Gastrocnemius medialis (tissue), 4 donors: ENCODE results near the gene NPAS3. TPM values are rescaled to one million over a fixed set of nuclear protein-coding genes. Genes with fewer than 3 reads are reported as not detected.

ENCODE experiments used
- ATAC-seq, 2 donors: fragments of 150-250 bp; one replicate each; pipeline ENCODE4 v1.9.1; 2016
- DNase-seq, 2 donors: peaks; one replicate each; pipeline ENCODE4 v3.0.0-alpha.2; 2019
- H3K27ac ChIP-seq, 4 donors: fragments of 200-600 bp; sonication (generic); 1 replicate in 1 of 4; 2 replicates in 3 of 4; pipeline ENCODE4 v1.5.1; 2016 to 2018; ENCODE audit warnings: mild to moderate bottlenecking in 2 of 4, moderate library complexity in 1 of 4
- H3K27me3 ChIP-seq, 3 donors: fragments of 200-600 bp; sonication (generic) in 2 of 3; 1 replicate in 1 of 3; 2 replicates in 2 of 3; pipeline versions ENCODE4 v1.5.1 to v1.6.0; 2016 to 2019; ENCODE audit warnings: mild to moderate bottlenecking in 1 of 3, moderate library complexity in 1 of 3
- H3K36me3 ChIP-seq, 2 donors: fragments of 200-600 bp; sonication (generic) in 1 of 2; one replicate each; pipeline ENCODE4 v1.5.1; 2017 to 2018
- H3K4me1 ChIP-seq, 2 donors: fragments of 200-600 bp; sonication (generic) in 1 of 2; one replicate each; pipeline ENCODE4 v1.5.1; 2016 to 2017; ENCODE audit warnings: mild to moderate bottlenecking in 2 of 2
- H3K4me3 ChIP-seq, 4 donors: fragments of 200-600 bp; sonication (generic) in 3 of 4; 1 replicate in 1 of 4; 2 replicates in 3 of 4; pipeline ENCODE4 v1.5.1; 2016 to 2019; ENCODE audit warnings: mild to moderate bottlenecking in 2 of 4
- H3K9me3 ChIP-seq, 3 donors: fragments of 200-600 bp; sonication (generic) in 2 of 3; 1 replicate in 1 of 3; 2 replicates in 2 of 3; pipeline ENCODE4 v1.5.1; 2016 to 2019
- POLR2A ChIP-seq, 2 donors: fragments of 450-650 bp; IDR thresholded peaks; one replicate each; pipeline ENCODE4 v1.6.1; 2017; ENCODE audit warnings: antibody characterized with exemption in 2 of 2, mild to moderate bottlenecking in 2 of 2, moderate library complexity in 2 of 2
- in situ Hi-C, 4 donors: fragments of 200-750 bp; cut with MboI; loops; one replicate each; pipeline versions ENCODE4 v1.15.0 to v1.8.0; 2017; ENCODE audit warnings: low sequenced_read_pairs in 4 of 4
- intact Hi-C: fragments of 100-400 bp; cut with DNase I; formaldehyde crosslinking; loops from one replicate; pipeline ENCODE4 v1.15.1; 2023; ENCODE audit warnings: low total_unique reads
- total RNA-seq, 4 donors: library from RNA; depleted of rRNA; stranded (reverse); fragments of >200 nt; gene quantifications; one replicate each; pipeline versions ENCODE4 v1.1.0 to v1.2.3, GENCODE V29; 2016
- TF ChIP-seq, protein P1 (sequence below), 5 experiments: fragments of 450-650 bp in 3 of 5; fragments of 200-600 bp in 2 of 5; sonication (generic) in 2 of 5; IDR thresholded peaks in 4 of 5; conservative IDR thresholded peaks in 1 of 5; 1 replicate in 4 of 5; 2 replicates in 1 of 5; pipeline ENCODE4 v1.5.1; 2016 to 2019; ENCODE audit warnings: antibody characterized with exemption in 5 of 5, mild to moderate bottlenecking in 3 of 5, moderate library complexity in 3 of 5

The NPAS3 gene
- total RNA-seq, 4 donors from 2014 or later = 0.82 to 1.00 TPM; not detected in 2

DNA sequence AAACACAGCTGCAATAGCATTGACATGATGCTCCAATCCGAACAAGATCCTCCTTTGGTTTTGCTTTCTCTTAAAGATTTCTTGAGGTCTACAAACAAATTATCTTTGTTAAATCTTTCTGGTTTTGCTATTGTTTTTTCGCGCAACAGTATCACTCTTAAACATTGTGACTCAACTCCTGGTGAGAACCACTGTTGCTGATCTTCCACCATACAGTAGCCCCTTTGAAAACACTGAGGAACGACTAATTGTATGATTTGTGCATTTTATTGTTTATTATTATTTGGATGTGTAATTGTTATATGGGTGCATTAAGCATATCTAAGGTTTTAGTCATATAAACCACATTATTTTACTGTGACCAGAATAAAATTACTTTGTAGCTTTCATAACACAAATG is 729.4 kb downstream of the NPAS3 start:
- TF ChIP-seq, protein P1, sequence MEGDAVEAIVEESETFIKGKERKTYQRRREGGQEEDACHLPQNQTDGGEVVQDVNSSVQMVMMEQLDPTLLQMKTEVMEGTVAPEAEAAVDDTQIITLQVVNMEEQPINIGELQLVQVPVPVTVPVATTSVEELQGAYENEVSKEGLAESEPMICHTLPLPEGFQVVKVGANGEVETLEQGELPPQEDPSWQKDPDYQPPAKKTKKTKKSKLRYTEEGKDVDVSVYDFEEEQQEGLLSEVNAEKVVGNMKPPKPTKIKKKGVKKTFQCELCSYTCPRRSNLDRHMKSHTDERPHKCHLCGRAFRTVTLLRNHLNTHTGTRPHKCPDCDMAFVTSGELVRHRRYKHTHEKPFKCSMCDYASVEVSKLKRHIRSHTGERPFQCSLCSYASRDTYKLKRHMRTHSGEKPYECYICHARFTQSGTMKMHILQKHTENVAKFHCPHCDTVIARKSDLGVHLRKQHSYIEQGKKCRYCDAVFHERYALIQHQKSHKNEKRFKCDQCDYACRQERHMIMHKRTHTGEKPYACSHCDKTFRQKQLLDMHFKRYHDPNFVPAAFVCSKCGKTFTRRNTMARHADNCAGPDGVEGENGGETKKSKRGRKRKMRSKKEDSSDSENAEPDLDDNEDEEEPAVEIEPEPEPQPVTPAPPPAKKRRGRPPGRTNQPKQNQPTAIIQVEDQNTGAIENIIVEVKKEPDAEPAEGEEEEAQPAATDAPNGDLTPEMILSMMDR (IDR thresholded peaks at IDR 0.05 in 4 of 5, conservative IDR thresholded peaks at IDR 0.05 in 1 of 5) = no peak
- TF ChIP-seq POLR2A (IDR thresholded peaks at IDR 0.05) = no peak
- intact Hi-C loops = no loop called here

DNA sequence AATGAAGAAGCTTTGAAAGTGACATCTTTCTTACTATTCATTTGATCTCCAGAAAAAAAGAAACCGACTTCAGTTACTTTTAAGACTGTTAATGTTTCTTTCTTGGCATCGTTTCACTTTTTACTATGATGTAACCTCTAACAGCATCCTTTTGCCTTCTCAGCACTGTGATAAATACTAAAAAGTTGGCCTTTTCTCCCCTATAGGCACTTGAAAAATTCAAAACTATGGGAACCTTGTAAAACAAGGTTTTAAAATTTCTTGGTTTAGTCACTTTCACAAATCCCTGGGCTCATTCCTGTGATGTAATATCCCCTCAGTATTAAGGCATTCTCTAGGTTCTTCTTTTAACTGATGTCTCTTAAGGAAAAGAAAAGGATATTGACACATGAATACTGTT is 730.4 kb downstream of the NPAS3 start:
- Histone ChIP-seq H3K27me3 (no peaks in the 10 kb centered on the region), H3K4me1 (no peaks in the 10 kb centered on the region), H3K4me3 (no peak overlapping the region), H3K9me3 (no peaks in the 10 kb centered on the region), H3K36me3 (no peaks in the 10 kb centered on the region), H3K27ac (no peak overlapping the region)
- DNase-seq (no peak), ATAC-seq (no peak)
- in situ Hi-C loops = no loop called here
- intact Hi-C loops = no loop called here
- TF ChIP-seq, protein P1 (IDR thresholded peaks at IDR 0.05 in 4 of 5, conservative IDR thresholded peaks at IDR 0.05 in 1 of 5) = no peak
- TF ChIP-seq POLR2A (IDR thresholded peaks at IDR 0.05) = no peak

More for the DNA sequence above, 729.4 kb downstream of the NPAS3 start:
- Histone ChIP-seq H3K27me3 (no peaks in the 10 kb centered on the region), H3K36me3 (no peaks in the 10 kb centered on the region), H3K9me3 (no peaks in the 10 kb centered on the region), H3K4me1 (no peaks in the 10 kb centered on the region), H3K4me3 (no peak overlapping the region), H3K27ac (no peak overlapping the region)
- ATAC-seq (no peak), DNase-seq (no peak)
- in situ Hi-C loops = no loop called here

DNA sequence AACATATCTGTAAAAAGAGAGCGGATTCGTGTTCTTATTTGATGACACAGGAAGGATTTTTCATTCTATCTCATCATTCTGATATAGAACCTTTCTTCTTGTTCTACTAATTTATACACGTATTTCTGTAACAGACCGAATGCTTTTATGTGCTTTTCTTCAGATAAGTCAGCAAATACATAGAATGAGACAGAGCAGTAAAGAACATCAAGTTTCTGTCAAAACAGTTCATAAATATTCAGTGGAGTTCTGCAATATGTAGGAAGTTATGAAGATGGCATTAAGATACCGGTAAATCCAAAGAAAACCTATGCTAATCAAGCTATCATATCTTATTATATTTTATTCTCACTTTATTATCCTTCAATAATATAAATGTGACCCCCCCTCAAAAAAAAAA is 731.6 kb downstream of the NPAS3 start:
- in situ Hi-C loops = no loop called here
- no peak overlapping the region for H3K4me3 ChIP-seq
- no peak for DNase-seq
- H3K36me3 ChIP-seq = no peaks in the 10 kb centered on the region
- no peak for ATAC-seq
- TF ChIP-seq, protein P1 (IDR thresholded peaks at IDR 0.05 in 4 of 5, conservative IDR thresholded peaks at IDR 0.05 in 1 of 5) = no peak
- no peak for TF ChIP-seq POLR2A (IDR thresholded peaks at IDR 0.05)
- H3K27me3 ChIP-seq = no peaks in the 10 kb centered on the region
- H3K9me3 ChIP-seq = no peaks in the 10 kb centered on the region
- no peaks in the 10 kb centered on the region for H3K4me1 ChIP-seq
- no peak overlapping the region for H3K27ac ChIP-seq
- intact Hi-C loops = no loop called here

DNA sequence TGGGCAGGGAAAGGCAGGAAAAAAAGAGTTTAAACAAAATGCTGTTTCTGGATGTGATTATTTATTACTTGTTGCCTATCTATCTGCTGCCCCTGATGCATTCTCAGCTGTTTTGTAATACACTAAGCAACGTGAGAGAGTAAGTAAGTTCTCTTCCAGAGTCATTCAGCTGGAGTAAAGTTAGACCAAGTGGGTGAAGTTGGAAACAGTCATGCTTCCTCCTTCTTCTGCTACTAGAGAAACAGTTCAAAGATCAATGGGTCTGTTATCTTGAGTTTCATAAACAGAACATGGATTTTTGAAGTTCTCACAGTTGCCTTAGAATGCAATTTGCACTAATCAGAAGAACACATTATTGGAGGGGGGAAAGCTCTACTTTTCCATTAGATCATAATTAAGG is 732.9 kb downstream of the NPAS3 start:
- Histone ChIP-seq H3K4me3 (no peak overlapping the region), H3K4me1 (peaks cover 0 to 2% of the 10 kb centered on the region in 2 donors), H3K9me3 (no peaks in the 10 kb centered on the region), H3K36me3 (no peaks in the 10 kb centered on the region), H3K27ac (no peak overlapping the region), H3K27me3 (no peaks in the 10 kb centered on the region)
- TF ChIP-seq POLR2A (IDR thresholded peaks at IDR 0.05) = no peak
- TF ChIP-seq, protein P1 (IDR thresholded peaks at IDR 0.05 in 4 of 5, conservative IDR thresholded peaks at IDR 0.05 in 1 of 5) = no peak
- ATAC-seq = no peak
- in situ Hi-C loops = no loop called here
- intact Hi-C loops = no loop called here
- DNase-seq = no peak

DNA sequence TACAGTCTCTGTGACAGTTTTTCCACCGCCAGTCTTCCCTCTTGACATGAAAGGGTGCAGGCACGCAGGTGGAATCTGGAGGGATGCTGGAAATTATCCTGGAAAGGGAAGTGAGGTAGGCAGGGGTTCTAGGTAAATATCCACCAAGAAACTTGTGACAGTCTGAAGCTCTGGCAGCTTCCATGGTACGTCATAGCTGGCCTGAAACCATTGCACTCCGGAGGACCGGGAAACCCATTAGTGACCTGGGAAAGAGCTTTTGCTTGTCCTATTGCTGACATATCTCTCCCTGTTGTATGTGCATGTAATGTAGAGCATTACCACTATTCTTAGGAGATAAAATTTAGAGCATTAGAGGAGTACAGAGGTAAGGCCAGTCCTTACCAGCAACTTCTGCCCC is 736.2 kb downstream of the NPAS3 start:
- no peaks in the 10 kb centered on the region for H3K27me3 ChIP-seq
- no peaks in the 10 kb centered on the region for H3K36me3 ChIP-seq
- H3K4me3 ChIP-seq = no peak overlapping the region
- no peaks in the 10 kb centered on the region for H3K9me3 ChIP-seq
- intact Hi-C loops (no loop called here), in situ Hi-C loops (no loop called here)
- no peak for ATAC-seq
- no peak overlapping the region for H3K27ac ChIP-seq
- DNase-seq = no peak
- peaks cover 0 to 3% of the 10 kb centered on the region in 2 donors for H3K4me1 ChIP-seq
- no peak for TF ChIP-seq POLR2A (IDR thresholded peaks at IDR 0.05)
- TF ChIP-seq, protein P1 (IDR thresholded peaks at IDR 0.05 in 4 of 5, conservative IDR thresholded peaks at IDR 0.05 in 1 of 5) = no peak
